Esophagus muscularis mucosa (tissue), 3 donors: ENCODE data around the gene AIP.

Experiments
- CTCF ChIP-seq, 3 experiments: fragments of 200-600 bp in 2 of 3; fragments of 450-650 bp in 1 of 3; sonication (generic) in 2 of 3; IDR thresholded peaks; one replicate each; pipeline ENCODE4 v1.5.1; 2017 to 2019; ENCODE audit warnings: antibody characterized with exemption in 3 of 3, mild to moderate bottlenecking in 2 of 3, moderate library complexity in 1 of 3
- POLR2AphosphoS5 ChIP-seq, 2 donors: sonication (generic); formaldehyde crosslinking; IDR thresholded peaks; one replicate each; pipeline ENCODE4 v1.6.1; 2017; ENCODE audit warnings: antibody characterized with exemption in 2 of 2

DNA sequence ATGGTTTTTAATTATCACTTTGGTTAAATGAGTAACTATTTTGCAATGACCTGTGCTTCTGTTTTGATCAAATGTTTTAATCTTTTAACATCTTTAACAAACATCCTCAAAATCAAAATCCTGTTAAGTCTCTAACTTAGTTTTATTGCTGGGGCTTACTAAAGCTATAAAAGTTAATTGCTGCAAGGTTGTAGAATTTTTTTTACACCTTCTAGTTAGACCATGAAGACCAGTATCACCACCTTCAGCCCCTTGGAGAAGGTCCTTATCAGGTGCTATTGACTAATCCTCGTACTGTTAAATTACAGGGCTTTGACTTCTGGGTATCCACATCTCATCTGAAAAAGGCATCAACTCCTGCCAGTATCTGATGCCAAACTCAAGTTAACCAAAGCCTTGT is 52.7 kb downstream of the AIP start:
- TF ChIP-seq POLR2AphosphoS5 (IDR thresholded peaks at IDR 0.05) (no peak), CTCF (IDR thresholded peaks at IDR 0.05) (no peak)
